Trophoblast cell (in vitro differentiated cells and primary cell): ENCODE measurements around the gene NTM.

Source experiments
- DNase-seq, 2 donors: peaks; one replicate each; pipeline ENCODE4 v3.0.0-alpha.2; 2016
- H2AFZ ChIP-seq: 2 replicates; pipeline ENCODE4 v1.6.1; 2013; ENCODE audit warnings: low read length, moderate library complexity, mild to moderate bottlenecking; ENCODE audit not compliant: insufficient read depth, poor library complexity
- H2AK5ac ChIP-seq: 2 replicates; pipeline ENCODE4 v1.6.1; 2013; ENCODE audit warnings: mild to moderate bottlenecking, low read length
- H2BK120ac ChIP-seq: 2 replicates; pipeline ENCODE4 v1.6.1; 2013; ENCODE audit warnings: low read length, mild to moderate bottlenecking, moderate library complexity; ENCODE audit not compliant: insufficient read depth, poor library complexity
- H2BK12ac ChIP-seq: 2 replicates; pipeline ENCODE4 v1.6.1; 2013; ENCODE audit warnings: mild to moderate bottlenecking, low read length, moderate library complexity
- H2BK5ac ChIP-seq: 2 replicates; pipeline ENCODE4 v1.6.1; 2013; ENCODE audit warnings: low read length, low read depth, moderate library complexity, mild to moderate bottlenecking; ENCODE audit not compliant: poor library complexity
- H3K14ac ChIP-seq: 2 replicates; pipeline ENCODE4 v1.6.1; 2013; ENCODE audit warnings: mild to moderate bottlenecking, low read length
- H3K18ac ChIP-seq: 2 replicates; pipeline ENCODE4 v1.6.1; 2013; ENCODE audit warnings: mild to moderate bottlenecking, low read length
- H3K23ac ChIP-seq: 2 replicates; pipeline ENCODE4 v1.6.1; 2013; ENCODE audit warnings: low read length
- H3K27ac ChIP-seq: 2 replicates; pipeline ENCODE4 v1.5.1; 2013; ENCODE audit warnings: low read depth, mild to moderate bottlenecking, inconsistent platforms, low read length, moderate library complexity
- H3K27me3 ChIP-seq: 2 replicates; pipeline ENCODE4 v1.6.1; 2013; ENCODE audit warnings: inconsistent platforms, mild to moderate bottlenecking, low read length, moderate library complexity; ENCODE audit not compliant: insufficient read depth
- H3K36me3 ChIP-seq, 2 experiments: 1 replicate in 1 of 2; 2 replicates in 1 of 2; pipeline ENCODE4 v1.6.1; 2013; ENCODE audit warnings: low read length in 2 of 2, mild to moderate bottlenecking in 2 of 2, moderate library complexity in 1 of 2; ENCODE audit not compliant: insufficient read depth in 2 of 2, control insufficient read depth in 1 of 2
- H3K4ac ChIP-seq: 2 replicates; pipeline ENCODE4 v1.6.1; 2013; ENCODE audit warnings: low read depth, mild to moderate bottlenecking, low read length, moderate library complexity
- H3K4me1 ChIP-seq, 2 experiments: 1 replicate in 1 of 2; 2 replicates in 1 of 2; pipeline ENCODE4 v1.6.1; 2013; ENCODE audit warnings: low read length in 2 of 2, mild to moderate bottlenecking in 2 of 2, moderate library complexity in 1 of 2; ENCODE audit not compliant: insufficient read depth in 2 of 2, control insufficient read depth in 1 of 2
- H3K4me2 ChIP-seq: 2 replicates; pipeline ENCODE4 v1.6.1; 2013; ENCODE audit warnings: inconsistent platforms, mild to moderate bottlenecking, low read length, moderate library complexity
- H3K4me3 ChIP-seq: 2 replicates; pipeline ENCODE4 v1.5.1; 2013; ENCODE audit warnings: mild to moderate bottlenecking, low read depth, low read length, inconsistent platforms
- H3K79me1 ChIP-seq: one replicate; pipeline ENCODE4 v1.6.1; 2013; ENCODE audit warnings: low read length
- H3K79me2 ChIP-seq: 2 replicates; pipeline ENCODE4 v1.6.1; 2013; ENCODE audit warnings: low read length, mild to moderate bottlenecking; ENCODE audit not compliant: control insufficient read depth, insufficient read depth, poor library complexity
- H3K9ac ChIP-seq: 2 replicates; pipeline ENCODE4 v1.6.1; 2013; ENCODE audit warnings: mild to moderate bottlenecking, low read length
- H3K9me3 ChIP-seq: 2 replicates; pipeline ENCODE4 v1.6.1; 2013; ENCODE audit warnings: low read depth, mild to moderate bottlenecking, control low read depth, inconsistent platforms, low read length; ENCODE audit not compliant: insufficient read depth
- H4K12ac ChIP-seq: 2 replicates; pipeline ENCODE4 v1.6.1; 2013; ENCODE audit warnings: low read depth, mild to moderate bottlenecking, low read length, moderate library complexity
- H4K8ac ChIP-seq: 2 replicates; pipeline ENCODE4 v1.6.1; 2013; ENCODE audit warnings: low read depth, mild to moderate bottlenecking, low read length, moderate library complexity
- H4K91ac ChIP-seq: one replicate; pipeline ENCODE4 v1.6.1; 2013; ENCODE audit warnings: low read depth, mild to moderate bottlenecking, low read length, moderate library complexity
- WGBS: extraction: QIAGEN DNeasy Blood & Tissue Kit; methylation state at CpG from one replicate; pipeline ENCODE4 v1.1.7; 2013; ENCODE audit warnings: missing lambda C conversion rate; ENCODE audit not compliant: insufficient read length, insufficient coverage; ENCODE audit errors: extremely low coverage; 5-methylcytosine and 5-hydroxymethylcytosine counted together

Gene NTM

DNA sequence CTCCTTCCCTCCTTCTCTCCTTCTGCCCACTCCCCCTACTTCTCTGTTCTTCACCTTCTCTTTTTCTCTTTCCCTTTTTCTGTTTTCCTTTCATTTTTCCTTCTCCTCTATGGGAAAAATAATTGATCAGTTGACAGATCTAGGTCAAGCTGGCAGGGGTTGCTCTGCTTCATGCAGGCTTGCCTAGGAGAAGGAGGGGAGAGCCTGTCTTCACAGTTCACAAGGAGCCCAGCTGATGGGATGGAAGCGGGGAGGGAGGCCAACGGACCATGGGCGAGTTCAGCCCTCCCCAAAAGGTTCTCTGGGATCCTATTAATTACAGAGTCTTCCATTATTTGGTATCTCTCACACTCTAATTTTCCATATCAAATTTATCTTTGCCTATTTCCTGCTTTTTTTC, 5.5 kb downstream of the NTM start:
- no peak overlapping the region for H2AFZ ChIP-seq
- H3K9ac ChIP-seq, result no peak overlapping the region
- no peak for DNase-seq
- no peak overlapping the region for H3K23ac ChIP-seq
- no peak overlapping the region for H3K18ac ChIP-seq
- peaks cover 3% of the 10 kb centered on the region in 2 experiments for H3K4me1 ChIP-seq
- no peak overlapping the region for H2BK12ac ChIP-seq
- no peak overlapping the region for H4K12ac ChIP-seq
- no peaks in the 10 kb centered on the region for H3K9me3 ChIP-seq
- WGBS, result no CpG with 5 or more reads among the region's 3 CpGs
- no peak overlapping the region for H3K4me3 ChIP-seq
- no peak overlapping the region for H3K4ac ChIP-seq
- H3K4me2 ChIP-seq, result no peak overlapping the region
- H2BK120ac ChIP-seq, result no peak overlapping the region
- no peak overlapping the region for H2AK5ac ChIP-seq
- no peak overlapping the region for H2BK5ac ChIP-seq
- H3K79me1 ChIP-seq, result no peaks in the 10 kb centered on the region
- no peak overlapping the region for H4K91ac ChIP-seq
- H3K79me2 ChIP-seq, result no peaks in the 10 kb centered on the region
- H3K27ac ChIP-seq, result no peak overlapping the region
- no peaks in the 10 kb centered on the region for H3K36me3 ChIP-seq
- H3K14ac ChIP-seq, result no peak overlapping the region
- no peak overlapping the region for H4K8ac ChIP-seq
- H3K27me3 ChIP-seq, result no peaks in the 10 kb centered on the region

DNA sequence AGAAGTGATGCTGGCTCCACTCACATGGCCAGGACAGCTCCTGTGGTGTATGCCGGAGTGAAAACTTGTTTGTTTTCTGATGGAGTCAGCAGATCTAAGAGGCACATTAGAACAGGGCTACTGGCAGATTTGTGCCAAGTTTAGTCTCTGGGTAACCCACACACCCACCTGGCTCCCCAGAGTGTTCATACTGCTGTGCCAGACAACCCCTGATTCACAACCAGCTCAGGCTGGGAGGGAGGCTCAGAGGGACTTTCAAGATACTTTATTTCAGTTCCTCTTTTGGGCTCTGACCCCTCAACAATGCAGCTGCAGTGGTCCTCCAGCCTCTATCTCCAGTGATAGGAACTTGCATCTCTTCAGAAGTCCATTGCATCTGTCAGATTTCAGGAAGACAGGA, 8.5 kb downstream of the NTM start:
- Histone ChIP-seq H3K27ac (no peak overlapping the region), H3K4me1 (no peaks in the 10 kb centered on the region), H2AK5ac (no peak overlapping the region), H3K79me2 (no peaks in the 10 kb centered on the region), H4K8ac (no peak overlapping the region), H2BK120ac (no peak overlapping the region), H3K14ac (no peak overlapping the region), H4K12ac (no peak overlapping the region), H2BK12ac (no peak overlapping the region), H3K23ac (no peak overlapping the region), H2AFZ (no peak overlapping the region), H3K36me3 (no peaks in the 10 kb centered on the region), H2BK5ac (no peak overlapping the region), H3K27me3 (no peaks in the 10 kb centered on the region), H3K4me2 (no peak overlapping the region), H3K9ac (no peak overlapping the region), H4K91ac (no peak overlapping the region), H3K79me1 (no peaks in the 10 kb centered on the region), H3K4me3 (no peak overlapping the region), H3K18ac (no peak overlapping the region), H3K4ac (no peak overlapping the region), H3K9me3 (no peaks in the 10 kb centered on the region)
- WGBS, result no CpG with 5 or more reads among the region's 1 CpG
- DNase-seq, result no peak

DNA sequence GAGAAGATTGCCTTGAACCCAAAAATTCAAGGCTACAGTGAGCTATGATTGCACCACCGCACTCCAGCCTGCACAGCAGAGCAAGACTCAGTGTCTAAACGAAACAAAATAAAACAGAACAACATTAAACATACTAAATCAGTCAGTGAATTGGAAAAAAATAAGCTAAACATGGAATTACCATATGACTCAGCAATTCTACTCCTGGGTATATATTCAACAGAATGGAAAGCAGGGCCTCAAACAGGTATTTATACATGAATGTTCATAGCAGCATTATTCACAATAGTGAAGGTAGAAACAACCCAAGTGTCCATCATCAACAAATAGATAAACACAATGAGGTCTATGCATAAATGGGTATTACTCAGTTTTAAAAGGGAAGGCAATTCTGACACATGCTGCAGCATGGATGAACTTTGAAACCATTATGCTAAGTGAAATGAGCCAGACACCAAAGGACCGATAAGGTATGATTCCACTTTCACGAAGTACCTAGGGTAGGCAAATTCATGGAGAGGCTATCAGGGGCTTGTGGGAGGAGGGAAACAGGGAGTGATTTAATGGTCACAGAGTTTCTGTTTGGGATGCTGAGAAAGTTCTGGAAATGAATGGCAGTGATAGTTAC, 15.5 kb downstream of the NTM start:
- Histone ChIP-seq H4K91ac (no peak overlapping the region), H2AFZ (no peak overlapping the region), H3K4me3 (no peak overlapping the region), H4K12ac (no peak overlapping the region), H3K23ac (no peak overlapping the region), H3K27me3 (no peaks in the 10 kb centered on the region), H2AK5ac (no peak overlapping the region), H2BK5ac (no peak overlapping the region), H2BK120ac (no peak overlapping the region), H3K14ac (no peak overlapping the region), H3K9me3 (no peaks in the 10 kb centered on the region), H3K27ac (no peak overlapping the region), H4K8ac (no peak overlapping the region), H3K4me1 (no peaks in the 10 kb centered on the region), H3K18ac (no peak overlapping the region), H3K4me2 (no peak overlapping the region), H3K36me3 (no peaks in the 10 kb centered on the region), H3K79me1 (no peaks in the 10 kb centered on the region), H3K79me2 (no peaks in the 10 kb centered on the region), H3K9ac (no peak overlapping the region), H3K4ac (no peak overlapping the region), H2BK12ac (no peak overlapping the region)
- no CpG with 5 or more reads among the region's 4 CpGs for WGBS
- no peak for DNase-seq

- H4K8ac ChIP-seq, result no peak overlapping the region
- H3K9me3 ChIP-seq, result no peaks in the 10 kb centered on the region
- H4K12ac ChIP-seq, result no peak overlapping the region
- no CpG with 5 or more reads among the region's 2 CpGs for WGBS
- H2BK5ac ChIP-seq, result no peak overlapping the region
- no peak overlapping the region for H3K14ac ChIP-seq
- H3K79me2 ChIP-seq, result no peaks in the 10 kb centered on the region
- no peak overlapping the region for H3K4ac ChIP-seq
- no peak overlapping the region for H2BK120ac ChIP-seq
- no peak overlapping the region for H3K27ac ChIP-seq
- no peak overlapping the region for H3K9ac ChIP-seq
- no peaks in the 10 kb centered on the region for H3K36me3 ChIP-seq
- no peaks in the 10 kb centered on the region for H3K27me3 ChIP-seq
- no peak overlapping the region for H3K23ac ChIP-seq
- H2AFZ ChIP-seq, result no peak overlapping the region
- H4K91ac ChIP-seq, result no peak overlapping the region
- H2BK12ac ChIP-seq, result no peak overlapping the region
- H2AK5ac ChIP-seq, result no peak overlapping the region
- no peaks in the 10 kb centered on the region for H3K79me1 ChIP-seq
- DNase-seq, result no peak
- no peak overlapping the region for H3K4me2 ChIP-seq
- H3K4me3 ChIP-seq, result no peak overlapping the region
- H3K4me1 ChIP-seq, result no peaks in the 10 kb centered on the region
- H3K18ac ChIP-seq, result no peak overlapping the region
Observed at GRCh38 chr11:131386408-131386807, 16.0 kb downstream of the NTM start.
